B cell (primary cell): ENCODE measurements around the gene EFHD2. TPM values are rescaled to one million over a fixed set of nuclear protein-coding genes. Genes with fewer than 3 reads are reported as not detected.

Experiments used
- ATAC-seq: fragments of 200-7000 bp; cut with Tn5 transposase; one replicate; pipeline ENCODE4 v1.10.0; 2021; ENCODE audit warnings: low read depth, mild to moderate bottlenecking, moderate number of reproducible peaks, moderate library complexity
- CTCF ChIA-PET: fragments of 350-600 bp; sonication (Branson Sonifier 250); formaldehyde crosslinking; loops from one replicate; lab custom pipeline; 2021; ENCODE audit warnings: antibody characterized with exemption, inconsistent platforms; lab: Charles Lee
- POLR2A ChIA-PET: fragments of 350-600 bp; sonication (Branson Sonifier 250); formaldehyde crosslinking; loops from one replicate; lab custom pipeline; 2021; ENCODE audit warnings: antibody characterized with exemption; lab: Charles Lee
- DNase-seq: peaks from one replicate; pipeline ENCODE4 v3.0.0; 2013
- H2AFZ ChIP-seq: 2 replicates; pipeline ENCODE4 v1.6.1; 2012; ENCODE audit warnings: mild to moderate bottlenecking, low read depth, low read length; ENCODE audit not compliant: insufficient read depth, poor library complexity, severe bottlenecking
- H3K27ac ChIP-seq, 2 donors: 1 replicate in 1 of 2; 2 replicates in 1 of 2; pipeline ENCODE4 v1.5.1; 2012 to 2013; ENCODE audit warnings: low read length in 2 of 2, mild to moderate bottlenecking in 2 of 2, moderate library complexity in 1 of 2
- H3K27me3 ChIP-seq, 4 experiments: fragments of 200-600 bp in 1 of 4; sonication (generic) in 1 of 4; replicated peaks in 1 of 4; 1 replicate in 2 of 4; 2 replicates in 2 of 4; pipeline versions ENCODE4 v1.6.1 to v1.7.0; 2013 to 2016; ENCODE audit warnings: low read length in 3 of 4, mild to moderate bottlenecking in 2 of 4, mixed read lengths in 1 of 4, moderate library complexity in 1 of 4; ENCODE audit not compliant: insufficient read depth in 4 of 4, control insufficient read depth in 3 of 4; ENCODE audit errors: control extremely low read depth in 1 of 4
- H3K36me3 ChIP-seq, 2 experiments: replicated peaks in 1 of 2; 1 replicate in 1 of 2; 2 replicates in 1 of 2; pipeline versions ENCODE4 v1.6.1 to v1.7.1; 2013; ENCODE audit warnings: low read length in 1 of 2; ENCODE audit not compliant: insufficient read depth in 2 of 2, control insufficient read depth in 1 of 2; ENCODE audit errors: control extremely low read depth in 1 of 2, extremely low read depth in 1 of 2
- H3K4me1 ChIP-seq, 2 donors: fragments of 200-600 bp in 1 of 2; sonication (generic) in 1 of 2; 1 replicate in 1 of 2; 2 replicates in 1 of 2; pipeline versions ENCODE4 v1.5.1 to v1.6.1; 2013 to 2017; ENCODE audit warnings: low read length in 2 of 2; ENCODE audit not compliant: control insufficient read depth in 2 of 2, insufficient read depth in 2 of 2
- H3K4me2 ChIP-seq: replicated peaks from 2 replicates; pipeline ENCODE3; 2012; ENCODE audit warnings: mild to moderate bottlenecking, low read depth, low read length; ENCODE audit not compliant: poor library complexity, severe bottlenecking
- H3K4me3 ChIP-seq, 5 experiments: fragments of 200-600 bp in 1 of 5; sonication (generic) in 1 of 5; 1 replicate in 3 of 5; 2 replicates in 2 of 5; pipeline versions ENCODE4 v1.5.1 to v1.7.0; 2011 to 2016; ENCODE audit warnings: low read length in 4 of 5, mild to moderate bottlenecking in 4 of 5, low read depth in 2 of 5, control low read depth in 1 of 5, moderate library complexity in 1 of 5; ENCODE audit not compliant: insufficient read depth in 1 of 5; ENCODE audit errors: control extremely low read depth in 1 of 5, extremely low read depth in 1 of 5
- H3K79me2 ChIP-seq: fragments of 200-600 bp; sonication (generic); one replicate; pipeline ENCODE4 v1.6.0; 2016; ENCODE audit warnings: low read length; ENCODE audit not compliant: control insufficient read depth, insufficient read depth
- H3K9ac ChIP-seq: fragments of 200-600 bp; sonication (generic); 2 replicates; pipeline ENCODE4 v1.6.1; 2017; ENCODE audit warnings: mild to moderate bottlenecking, low read length, moderate library complexity
- H3K9me3 ChIP-seq, 3 donors: one replicate each; pipeline versions ENCODE4 v1.6.1 to v1.7.1; 2013; ENCODE audit warnings: low read length in 2 of 3; ENCODE audit not compliant: control insufficient read depth in 2 of 3, insufficient read depth in 1 of 3; ENCODE audit errors: control extremely low read depth in 1 of 3
- H4K20me1 ChIP-seq: 2 replicates; pipeline ENCODE4 v1.6.0; 2012; ENCODE audit warnings: mild to moderate bottlenecking, low read length; ENCODE audit not compliant: insufficient read depth, control insufficient read depth, poor library complexity, severe bottlenecking
- H3K27ac Mint-ChIP-seq: one replicate; pipeline ENCODE4 v1.8.0; 2021; ENCODE audit warnings: mixed read lengths
- H3K27me3 Mint-ChIP-seq: one replicate; pipeline ENCODE4 v1.8.0; 2021; ENCODE audit warnings: mixed read lengths
- H3K4me1 Mint-ChIP-seq: one replicate; pipeline ENCODE4 v1.8.0; 2021; ENCODE audit warnings: mixed read lengths
- H3K4me3 Mint-ChIP-seq: one replicate; pipeline ENCODE4 v1.8.0; 2021; ENCODE audit warnings: mixed read lengths
- H3K9me3 Mint-ChIP-seq: one replicate; pipeline ENCODE4 v1.8.0; 2022; ENCODE audit warnings: mixed read lengths; ENCODE audit not compliant: insufficient read depth
- EZH2 ChIP-seq: IDR thresholded peaks from 2 replicates; pipeline ENCODE4 v1.6.1; 2012; ENCODE audit warnings: borderline replicate concordance, low read depth, mild to moderate bottlenecking, moderate library complexity, low read length; ENCODE audit not compliant: insufficient read depth, poor library complexity, severe bottlenecking
- WGBS: methylation state at CpG from one replicate; pipeline ENCODE4 v1.1.5; 2013; ENCODE audit warnings: missing lambda C conversion rate; ENCODE audit not compliant: insufficient coverage; 5-methylcytosine and 5-hydroxymethylcytosine counted together
- intact Hi-C: fragments of 100-400 bp; cut with micrococcal nuclease; formaldehyde crosslinking; loops from one replicate; pipeline ENCODE4 v1.10.0; 2022
- polyA plus RNA-seq: library from polyadenylated mRNA; depleted of rRNA; stranded (reverse); fragments of >200 nt; gene quantifications from 2 replicates; pipeline ENCODE4 v1.2.3, GENCODE V29; 2012
- total RNA-seq, 2 donors: library from RNA; stranded (reverse); fragments of 120-200 nt in 1 of 2; gene quantifications; 1 replicate in 1 of 2; 2 replicates in 1 of 2; pipeline versions ENCODE4 v1.2.3 to v1.2.4, GENCODE V29; 2013 to 2022
- TF ChIP-seq, protein P1 (sequence below): fragments of 200-600 bp; IDR thresholded peaks from one replicate; pipeline ENCODE4 v1.8.0; 2022; ENCODE audit warnings: antibody characterized with exemption, mild to moderate bottlenecking

Gene EFHD2
- total and polyA plus RNA-seq, 2 donors (not counting 1 experiment from before 2014, with no cell fraction given), result 39.3 to 67.2 TPM

DNA sequence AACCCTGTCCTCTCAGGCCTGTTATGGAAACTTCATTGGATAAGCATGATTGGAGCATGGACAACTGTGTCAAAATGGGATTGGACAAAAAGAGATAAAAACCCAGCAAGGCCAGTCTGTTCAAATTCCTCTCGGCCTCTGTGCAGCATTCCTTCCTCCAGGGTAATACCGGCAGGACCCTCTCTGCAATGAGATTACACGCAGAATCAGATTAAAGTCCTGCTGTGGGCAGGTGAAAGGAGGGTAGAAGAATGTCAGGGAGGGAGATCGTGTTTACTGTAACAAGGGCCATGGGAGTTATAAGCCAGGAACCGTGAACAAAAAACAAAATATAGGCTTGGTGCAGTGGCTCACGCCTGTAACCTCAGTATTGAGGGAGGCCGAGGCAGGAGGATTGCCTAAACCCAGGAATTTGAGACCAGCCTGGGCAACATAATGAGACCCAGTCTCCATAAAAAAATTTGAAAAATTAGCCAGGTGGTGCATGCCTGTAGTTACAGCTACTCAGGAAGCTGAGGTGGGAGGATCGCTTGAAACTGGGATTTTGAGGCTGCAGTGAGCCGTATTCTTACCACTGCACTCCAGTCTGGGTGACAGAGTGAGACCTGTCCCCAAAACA, 5.6 kb upstream of the EFHD2 start:
- Histone ChIP-seq H2AFZ (no peak overlapping the region), H3K4me2 (no peak overlapping the region), H4K20me1 (no peaks in the 10 kb centered on the region), H3K27me3 (no peaks in the 10 kb centered on the region), H3K4me3 (no peak overlapping the region), H3K79me2 (no peaks in the 10 kb centered on the region), H3K4me1 (peaks cover 2 to 3% of the 10 kb centered on the region in 2 donors), H3K9me3 (peaks cover 3 to 11% (median 6%) of the 10 kb centered on the region in 3 donors), H3K27ac (no peak overlapping the region), H3K9ac (no peak overlapping the region), H3K36me3 (no peaks in the 10 kb centered on the region)
- TF ChIP-seq, protein P1, sequence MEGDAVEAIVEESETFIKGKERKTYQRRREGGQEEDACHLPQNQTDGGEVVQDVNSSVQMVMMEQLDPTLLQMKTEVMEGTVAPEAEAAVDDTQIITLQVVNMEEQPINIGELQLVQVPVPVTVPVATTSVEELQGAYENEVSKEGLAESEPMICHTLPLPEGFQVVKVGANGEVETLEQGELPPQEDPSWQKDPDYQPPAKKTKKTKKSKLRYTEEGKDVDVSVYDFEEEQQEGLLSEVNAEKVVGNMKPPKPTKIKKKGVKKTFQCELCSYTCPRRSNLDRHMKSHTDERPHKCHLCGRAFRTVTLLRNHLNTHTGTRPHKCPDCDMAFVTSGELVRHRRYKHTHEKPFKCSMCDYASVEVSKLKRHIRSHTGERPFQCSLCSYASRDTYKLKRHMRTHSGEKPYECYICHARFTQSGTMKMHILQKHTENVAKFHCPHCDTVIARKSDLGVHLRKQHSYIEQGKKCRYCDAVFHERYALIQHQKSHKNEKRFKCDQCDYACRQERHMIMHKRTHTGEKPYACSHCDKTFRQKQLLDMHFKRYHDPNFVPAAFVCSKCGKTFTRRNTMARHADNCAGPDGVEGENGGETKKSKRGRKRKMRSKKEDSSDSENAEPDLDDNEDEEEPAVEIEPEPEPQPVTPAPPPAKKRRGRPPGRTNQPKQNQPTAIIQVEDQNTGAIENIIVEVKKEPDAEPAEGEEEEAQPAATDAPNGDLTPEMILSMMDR, result no peak
- no peak for TF ChIP-seq EZH2
- Mint-ChIP-seq H3K4me1 (peaks cover 6% of the 10 kb centered on the region), H3K9me3 (peaks cover 2% of the 10 kb centered on the region), H3K27me3 (peaks cover 3% of the 10 kb centered on the region), H3K4me3 (no peak overlapping the region), H3K27ac (no peak overlapping the region)
- ChIA-PET POLR2A (no interaction called here), CTCF (interaction anchor here (1.5 kb wide), 1 partner anchor 81 kb away, joined by 6 read pairs; no protein-coding TSS in a partner anchor)
- intact Hi-C loops, result no loop called here
- WGBS, result over 99% methylated on average over 7 of the region's 9 CpGs
- DNase-seq (no peak), ATAC-seq (no peak)

DNA sequence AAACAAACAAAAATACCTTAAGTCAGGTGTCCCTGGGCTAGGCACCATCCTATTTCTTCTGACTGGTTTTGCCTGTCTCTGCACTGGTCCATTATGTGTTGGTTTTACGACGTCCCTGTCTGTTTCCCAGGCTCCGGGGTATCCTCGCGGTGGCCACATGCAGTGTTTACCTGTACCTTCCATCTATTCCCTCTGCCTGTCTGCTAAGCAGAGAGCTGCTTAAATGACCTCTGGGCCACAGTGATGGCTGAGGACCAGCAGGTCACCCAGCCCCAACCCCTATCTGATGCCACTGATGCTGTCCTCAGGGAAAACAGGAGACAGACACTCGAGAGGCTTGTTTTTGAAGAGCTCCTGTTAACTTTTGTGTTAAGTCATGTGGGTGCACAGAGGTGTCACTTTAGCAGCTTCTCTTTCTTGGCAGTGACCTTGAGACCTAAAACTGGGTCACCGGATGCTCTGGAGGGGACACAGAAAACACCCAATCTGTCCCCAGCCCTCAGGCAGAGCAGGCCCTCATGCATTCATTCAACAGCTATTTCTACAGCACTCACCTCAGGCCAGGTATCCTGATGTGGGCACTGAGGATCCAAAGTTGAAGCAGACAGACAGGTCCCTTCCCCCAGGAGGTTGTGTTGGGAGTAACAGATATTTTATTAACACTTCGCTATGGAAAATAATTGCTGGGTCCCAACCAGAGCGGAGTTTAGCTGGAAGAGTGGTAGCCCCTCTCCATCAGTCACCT, 4.4 kb upstream of the EFHD2 start:
- Histone ChIP-seq H3K79me2 (peaks cover 4% of the 10 kb centered on the region), H3K36me3 (no peaks in the 10 kb centered on the region), H3K27ac (no peak overlapping the region), H3K27me3 (no peaks in the 10 kb centered on the region), H3K4me2 (no peak overlapping the region), H3K4me1 (peaks cover 4 to 6% of the 10 kb centered on the region in 2 donors), H3K9ac (no peak overlapping the region), H2AFZ (no peak overlapping the region), H3K4me3 (no peak overlapping the region), H3K9me3 (peaks cover 0 to 2% (median 0%) of the 10 kb centered on the region in 3 donors), H4K20me1 (peaks cover 4% of the 10 kb centered on the region)
- intact Hi-C loops, result loop anchor here (5.0 kb wide), 1 partner anchor 117 kb away; the partner anchor contains the start of gene CASP9
- Mint-ChIP-seq H3K27me3 (peaks cover 3% of the 10 kb centered on the region), H3K9me3 (no peaks in the 10 kb centered on the region), H3K4me1 (peaks cover 9% of the 10 kb centered on the region), H3K27ac (no peak overlapping the region), H3K4me3 (no peak overlapping the region)
- no peak for TF ChIP-seq EZH2
- TF ChIP-seq, protein P1, result no peak
- DNase-seq, result no peak
- ATAC-seq, result no peak
- POLR2A ChIA-PET, result no interaction called here
- CTCF ChIA-PET, result interaction anchor here (0.8 to 1.1 kb wide), 2 partner anchors 14 to 82 kb away, joined by 3 to 4 read pairs; no protein-coding TSS in a partner anchor
- WGBS, result 97% methylated on average over 7 of the region's 9 CpGs
